T47D (cell line): ENCODE results near the gene GBE1.
"Not testable (repeated sequence)": the region's sequence is repeated elsewhere in the genome, so short reads cannot be mapped to it uniquely, and the experiment has no call there.

Experiments
- DNase-seq, 2 experiments: peaks; one replicate each; pipeline versions ENCODE4 v3.0.0 to v3.0.0-alpha.2; 2011 to 2012; ENCODE audit warnings: low read depth in 1 of 2, low spot score in 1 of 2
- JUND ChIP-seq: IDR thresholded peaks from 2 replicates; pipeline ENCODE4 v1.6.1; 2012; ENCODE audit warnings: low read depth
- in situ Hi-C: cut with HindIII; loops from 2 replicates; pipeline ENCODE4 v1.10.0; 2016; ENCODE audit warnings: low sequenced_read_pairs, low pct_unique_long_range_greater_than_20kb

GBE1 gene

GRCh38 chr3:81503026-81503425, 258.4 kb downstream of the GBE1 start:
- no peak for TF ChIP-seq JUND
- DNase-seq: no peak
- in situ Hi-C loops: no loop called here

GRCh38 chr3:81502236-81502635, 259.2 kb downstream of the GBE1 start:
- DNase-seq: no peak
- in situ Hi-C loops: no loop called here
- TF ChIP-seq JUND: no peak

DNA sequence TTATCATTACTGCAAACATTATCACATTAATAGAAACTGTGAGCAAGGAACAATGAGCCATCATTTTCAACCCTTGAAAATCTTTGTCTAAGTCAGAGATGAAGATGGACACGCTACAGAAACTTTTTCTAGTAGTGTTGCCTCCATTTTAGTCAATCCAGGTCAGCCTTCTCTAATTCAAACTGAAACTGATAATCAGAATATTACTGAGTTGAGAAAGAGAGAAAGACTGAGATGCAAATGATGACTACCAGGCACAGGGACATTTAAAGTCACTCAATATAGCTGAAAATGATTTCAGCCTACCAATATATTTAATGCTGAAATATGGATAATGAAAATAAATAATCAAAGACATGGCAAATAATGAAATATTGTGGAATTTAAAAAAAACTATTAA, 261.4 kb downstream of the GBE1 start:
- DNase-seq: no peak
- TF ChIP-seq JUND: no peak
- in situ Hi-C loops: no loop called here

DNA sequence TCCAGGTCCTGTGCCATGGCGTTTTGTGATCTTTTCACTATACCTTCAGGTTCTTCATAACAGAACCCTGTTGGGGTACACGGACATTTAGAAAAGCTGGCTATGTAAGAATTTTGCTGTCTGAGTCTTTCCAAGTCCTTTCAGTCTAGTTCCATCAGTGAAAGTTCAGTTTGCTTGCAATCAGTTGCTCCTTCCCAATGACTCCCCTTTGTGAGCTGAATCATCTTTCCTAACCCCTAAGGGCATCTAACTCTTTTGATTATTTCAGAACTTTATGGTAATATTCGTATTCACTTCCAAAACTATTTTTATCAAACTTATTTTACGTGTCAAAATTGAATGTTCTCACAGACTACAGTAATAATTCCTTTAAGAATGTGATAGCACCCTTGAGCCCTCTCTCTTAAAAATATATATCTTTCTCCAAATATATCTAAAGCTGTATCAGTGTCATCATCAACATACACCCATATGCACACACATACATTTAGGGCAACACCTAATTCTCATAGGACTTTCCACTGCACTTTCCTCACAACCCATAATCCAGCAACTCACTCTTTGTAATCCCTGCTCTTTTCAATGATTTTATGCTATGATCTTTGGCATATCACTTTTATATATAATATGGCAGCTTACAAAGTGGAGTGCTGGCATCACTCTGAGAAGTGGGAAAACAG, 263.7 kb downstream of the GBE1 start:
- no peak for TF ChIP-seq JUND
- DNase-seq: no peak
- in situ Hi-C loops: no loop called here

DNA sequence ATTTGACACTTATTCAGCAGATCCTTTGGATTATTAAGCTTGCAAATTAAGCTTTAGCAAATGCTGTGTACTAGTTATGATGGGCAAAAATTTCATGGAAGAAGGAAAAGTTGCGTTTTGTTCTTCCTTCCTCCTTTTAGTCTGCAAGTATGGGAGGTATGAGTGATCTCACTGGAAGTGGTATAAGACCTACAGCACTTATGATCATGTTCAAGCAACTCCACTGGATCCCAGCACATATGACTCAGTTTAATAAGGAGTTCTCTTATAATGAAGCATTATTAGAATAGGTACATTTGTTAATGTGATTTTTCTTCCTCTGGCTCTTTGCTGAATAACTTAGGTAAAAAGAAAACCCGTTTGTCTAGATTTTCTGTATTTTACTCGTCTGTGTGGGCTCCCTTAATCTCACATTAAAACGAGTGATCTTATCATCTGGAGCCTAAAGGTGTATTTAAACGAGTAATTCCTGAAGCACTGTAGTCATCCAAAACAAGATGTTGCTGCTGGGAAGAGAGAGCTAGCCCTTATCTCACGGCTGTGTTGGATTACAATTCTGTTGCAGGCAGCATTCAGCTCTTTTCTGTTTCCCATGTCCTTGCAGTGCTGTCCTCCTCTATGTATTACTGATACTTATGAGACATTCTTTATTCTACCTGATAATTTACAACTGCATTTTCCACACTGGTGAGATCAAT, 264.9 kb downstream of the GBE1 start:
- in situ Hi-C loops: no loop called here
- DNase-seq: peak in 1 of 2 experiments; percentile 9
- TF ChIP-seq JUND: no peak

DNA sequence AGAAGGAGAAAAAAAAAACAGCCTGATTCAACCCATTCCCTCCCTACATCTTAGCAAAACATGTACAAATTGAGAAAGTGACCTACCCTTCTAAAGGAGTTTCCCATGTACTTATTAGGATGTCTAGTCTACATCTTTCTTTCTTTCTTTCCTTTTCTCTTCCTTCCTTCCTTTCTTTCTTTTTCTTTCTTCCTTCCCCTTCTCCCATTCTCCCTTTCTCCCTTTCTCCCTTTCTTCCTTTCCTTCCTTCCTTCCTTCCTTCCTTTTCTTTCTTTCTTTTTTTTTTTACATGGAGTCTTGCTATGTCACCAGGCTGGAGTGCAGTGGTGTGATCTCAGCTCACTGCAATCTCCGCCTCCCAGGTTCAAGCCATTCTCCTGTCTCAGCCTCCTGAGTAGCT, 269.0 kb downstream of the GBE1 start:
- in situ Hi-C loops, DNase-seq: not testable (repeated sequence)

DNA sequence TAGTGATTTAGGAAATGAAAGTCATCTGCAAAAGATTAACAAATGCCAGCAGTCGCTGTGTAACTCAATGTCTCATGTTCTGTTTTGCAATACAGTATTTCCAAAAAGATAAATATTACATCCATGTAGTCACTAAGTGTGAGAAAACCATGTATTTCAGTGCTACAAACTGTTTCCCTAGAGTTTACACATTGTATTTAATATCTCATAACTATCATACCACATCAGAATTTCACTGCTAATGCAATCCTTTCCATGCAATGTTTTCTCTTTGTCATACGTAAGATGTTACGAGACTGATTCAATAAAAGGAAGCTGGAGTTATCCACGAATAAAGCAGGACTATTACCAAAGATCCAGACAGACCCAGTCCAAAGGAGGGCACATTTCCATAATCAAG, 269.4 kb downstream of the GBE1 start:
- in situ Hi-C loops: no loop called here
- TF ChIP-seq JUND: no peak

GRCh38 chr3:81490541-81491288, 270.7 kb downstream of the GBE1 start:
- DNase-seq: peak; percentile 39 to 86
- TF ChIP-seq JUND: no peak
- in situ Hi-C loops: no loop called here

More for the DNA sequence above, 269.4 kb downstream of the GBE1 start:
- DNase-seq: no peak

- DNase-seq: no peak
- in situ Hi-C loops: no loop called here
- TF ChIP-seq JUND: no peak
These were observed 276.0 kb downstream of the GBE1 start for GRCh38 chr3:81485444-81485865.

GRCh38 chr3:81484520-81484919, 276.9 kb downstream of the GBE1 start:
- in situ Hi-C loops: no loop called here
- TF ChIP-seq JUND: no peak
- DNase-seq: no peak

DNA sequence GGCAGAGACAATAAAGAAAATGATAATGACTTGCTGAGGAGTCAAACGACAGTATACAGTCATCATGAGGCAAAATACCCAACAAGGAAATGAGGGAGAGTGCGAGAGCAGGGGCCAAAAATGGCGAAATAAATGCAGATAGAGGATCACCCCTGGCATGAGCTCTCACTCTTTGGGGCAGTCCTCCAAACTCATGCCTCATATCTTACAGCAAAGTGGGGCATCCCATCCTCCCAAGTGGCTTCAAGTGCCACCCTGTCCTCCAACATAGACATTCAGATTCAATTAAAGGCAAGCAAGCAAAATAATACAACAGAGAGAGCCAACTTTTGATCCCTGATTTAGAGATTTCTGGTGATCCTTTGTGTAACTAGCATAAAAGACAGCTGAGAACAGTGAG, 278.4 kb downstream of the GBE1 start:
- in situ Hi-C loops: no loop called here
- no peak for DNase-seq
- TF ChIP-seq JUND: no peak

DNA sequence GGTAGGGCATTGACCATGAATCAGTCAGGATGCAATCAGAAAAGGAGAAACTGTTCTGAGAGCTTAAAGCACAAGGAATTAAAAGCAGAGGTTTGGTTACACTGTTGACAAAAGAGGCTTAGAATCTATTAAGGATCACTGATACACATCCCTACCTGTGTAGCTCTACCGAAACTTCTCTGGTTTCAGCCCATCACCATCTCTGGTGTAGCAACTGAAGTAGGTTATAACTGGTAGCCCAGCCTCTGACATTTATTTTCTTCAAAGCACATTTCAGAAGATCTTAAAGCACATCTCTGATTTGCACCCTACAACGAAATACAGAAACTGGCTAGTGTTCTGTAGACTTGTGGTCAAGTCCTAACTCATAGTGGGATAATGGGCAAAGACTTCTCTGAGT, 283.7 kb downstream of the GBE1 start:
- TF ChIP-seq JUND: no peak
- in situ Hi-C loops: no loop called here
- DNase-seq: no peak

- in situ Hi-C loops: no loop called here
- no peak for DNase-seq
- TF ChIP-seq JUND: no peak
These were observed 284.8 kb downstream of the GBE1 start for GRCh38 chr3:81476692-81477091.
